PC-3 (cell line): ENCODE data around the gene RAPGEF3.

Source experiments
- CTCF ChIP-seq: fragments of 300-600 bp; sonication (generic); conservative IDR thresholded peaks from 2 replicates; pipeline ENCODE4 v1.5.1; 2017; ENCODE audit warnings: antibody characterized with exemption, low read depth, mild to moderate bottlenecking, low read length
- EZH2 ChIP-seq: fragments of 300-600 bp; sonication (generic); IDR thresholded peaks from one replicate; pipeline ENCODE4 v1.6.1; 2017; ENCODE audit warnings: antibody characterized with exemption, mild to moderate bottlenecking, low read length; ENCODE audit not compliant: unreplicated experiment
- EZH2phosphoT487 ChIP-seq: fragments of 300-600 bp; sonication (generic); IDR thresholded peaks from 2 replicates; pipeline ENCODE4 v1.6.1; 2018; ENCODE audit warnings: mild to moderate bottlenecking, antibody characterized with exemption, low read length, borderline replicate concordance

- no peak for TF ChIP-seq CTCF
- TF ChIP-seq EZH2 = no peak
- TF ChIP-seq EZH2phosphoT487 = no peak
These were observed 27.4 kb upstream of the RAPGEF3 start for GRCh38 chr12:47785887-47786661.
